Activated naive CD4-positive, alpha-beta T cell treated with anti-CD3 and anti-CD28 coated beads, Interleukin-2, amount 10 ng/mL, durations not matched to agents 7 days and 5 days (primary cell): ENCODE measurements around the gene TTC21A.

ENCODE experiments used
- CTCF ChIA-PET: fragments of 350-600 bp; sonication (Branson Sonifier 250); formaldehyde crosslinking; loops from one replicate; lab custom pipeline; 2021; ENCODE audit warnings: antibody characterized with exemption; lab: Charles Lee
- DNase-seq: peaks from one replicate; pipeline ENCODE4 v3.0.0-alpha.2; 2020
- H3K27ac Mint-ChIP-seq: one replicate; pipeline ENCODE4 v1.8.0; 2021; ENCODE audit warnings: mild to moderate bottlenecking, moderate library complexity, mixed read lengths
- H3K27me3 Mint-ChIP-seq: one replicate; pipeline ENCODE4 v1.8.0; 2021; ENCODE audit warnings: mild to moderate bottlenecking, mixed read lengths
- H3K36me3 Mint-ChIP-seq: one replicate; pipeline ENCODE4 v1.8.0; 2021; ENCODE audit warnings: mixed read lengths
- H3K4me1 Mint-ChIP-seq: one replicate; pipeline ENCODE4 v1.8.0; 2021; ENCODE audit warnings: mixed read lengths
- H3K4me3 Mint-ChIP-seq: one replicate; pipeline ENCODE4 v1.8.0; 2021; ENCODE audit warnings: mild to moderate bottlenecking, moderate library complexity, mixed read lengths
- H3K9me3 Mint-ChIP-seq: one replicate; pipeline ENCODE4 v1.8.0; 2021; ENCODE audit warnings: mixed read lengths

Gene TTC21A

GRCh38 chr3:39149059-39149455 lies 41.6 kb downstream of the TTC21A start:
- Mint-ChIP-seq H3K4me3 (peak overlapping the region; percentile 82), H3K27ac (peak overlapping the region; percentile 97), H3K27me3 (peaks cover 1% of the 10 kb centered on the region), H3K36me3 (peaks cover 54% of the 10 kb centered on the region), H3K4me1 (peaks cover 77% of the 10 kb centered on the region), H3K9me3 (no peaks in the 10 kb centered on the region)
- CTCF ChIA-PET, result interaction anchor here (0.6 to 2.8 kb wide), 8 partner anchors 11 to 143 kb away, joined by 3 to 7 read pairs (median 4); partner anchors contain the start of gene TTC21A
- no peak for DNase-seq

- Mint-ChIP-seq H3K4me1 (peaks cover 79% of the 10 kb centered on the region), H3K27ac (peak overlapping the region; percentile 97), H3K36me3 (peaks cover 49% of the 10 kb centered on the region), H3K27me3 (peaks cover 7% of the 10 kb centered on the region), H3K4me3 (peak overlapping the region; percentile 91), H3K9me3 (no peaks in the 10 kb centered on the region)
- DNase-seq, result no peak
- CTCF ChIA-PET, result interaction anchor here (0.8 to 2.8 kb wide), 7 partner anchors 10 to 143 kb away, joined by 3 to 7 read pairs (median 5); partner anchors contain the start of gene TTC21A
Observed at GRCh38 chr3:39149498-39150147, 42.1 kb downstream of the TTC21A start.

GRCh38 chr3:39150148-39150802 lies 42.8 kb downstream of the TTC21A start:
- CTCF ChIA-PET, result interaction anchor here (1.0 to 1.8 kb wide), 3 partner anchors 25 to 138 kb away, joined by 3 to 12 read pairs (median 3); no protein-coding TSS in a partner anchor
- Mint-ChIP-seq H3K27me3 (peaks cover 7% of the 10 kb centered on the region), H3K27ac (peak overlapping the region; percentile 97), H3K4me3 (peak overlapping the region; percentile 91), H3K36me3 (peaks cover 45% of the 10 kb centered on the region), H3K9me3 (no peaks in the 10 kb centered on the region), H3K4me1 (peaks cover 77% of the 10 kb centered on the region)
- DNase-seq, result no peak

- peaks cover 39% of the 10 kb centered on the region for H3K36me3 Mint-ChIP-seq
- peak; percentile 57 for DNase-seq
- peak overlapping the region; percentile 91 for H3K4me3 Mint-ChIP-seq
- no peaks in the 10 kb centered on the region for H3K9me3 Mint-ChIP-seq
- CTCF ChIA-PET, result interaction anchor here (1.0 to 1.8 kb wide), 3 partner anchors 26 to 137 kb away, joined by 3 to 12 read pairs (median 3); no protein-coding TSS in a partner anchor
- H3K27me3 Mint-ChIP-seq, result peaks cover 13% of the 10 kb centered on the region
- H3K27ac Mint-ChIP-seq, result peak overlapping the region; percentile 87
- H3K4me1 Mint-ChIP-seq, result peaks cover 77% of the 10 kb centered on the region
Observed at GRCh38 chr3:39150803-39151631, 43.5 kb downstream of the TTC21A start.

- Mint-ChIP-seq H3K36me3 (peaks cover 17% of the 10 kb centered on the region), H3K27me3 (peaks cover 33% of the 10 kb centered on the region), H3K4me3 (peak overlapping the region; percentile 69), H3K4me1 (peaks cover 51% of the 10 kb centered on the region), H3K27ac (peak overlapping the region; percentile 82), H3K9me3 (no peaks in the 10 kb centered on the region)
- no peak for DNase-seq
- CTCF ChIA-PET, result no interaction called here
Observed at GRCh38 chr3:39153977-39154279, 46.4 kb downstream of the TTC21A start.

- H3K9me3 Mint-ChIP-seq, result no peaks in the 10 kb centered on the region
- peaks cover 46% of the 10 kb centered on the region for H3K4me1 Mint-ChIP-seq
- peak overlapping the region; percentile 82 for H3K27ac Mint-ChIP-seq
- no peak for DNase-seq
- peaks cover 38% of the 10 kb centered on the region for H3K27me3 Mint-ChIP-seq
- peak overlapping the region; percentile 69 for H3K4me3 Mint-ChIP-seq
- CTCF ChIA-PET, result interaction anchor here (1.6 kb wide), 1 partner anchor 30 kb away, joined by 4 read pairs; no protein-coding TSS in a partner anchor
- H3K36me3 Mint-ChIP-seq, result peaks cover 14% of the 10 kb centered on the region
Observed at GRCh38 chr3:39154280-39155021, 47.0 kb downstream of the TTC21A start.

GRCh38 chr3:39156421-39156820 lies 48.9 kb downstream of the TTC21A start:
- Mint-ChIP-seq H3K9me3 (no peaks in the 10 kb centered on the region), H3K4me1 (peaks cover 26% of the 10 kb centered on the region), H3K36me3 (peaks cover 7% of the 10 kb centered on the region), H3K4me3 (no peak overlapping the region), H3K27me3 (peaks cover 47% of the 10 kb centered on the region), H3K27ac (no peak overlapping the region)
- DNase-seq, result no peak
- CTCF ChIA-PET, result no interaction called here

GRCh38 chr3:39157359-39157758 lies 49.9 kb downstream of the TTC21A start:
- Mint-ChIP-seq H3K4me1 (peaks cover 17% of the 10 kb centered on the region), H3K27ac (no peak overlapping the region), H3K4me3 (no peak overlapping the region), H3K36me3 (peaks cover 3% of the 10 kb centered on the region), H3K27me3 (peaks cover 47% of the 10 kb centered on the region), H3K9me3 (no peaks in the 10 kb centered on the region)
- CTCF ChIA-PET, result interaction anchor here (1.0 kb wide), 1 partner anchor 22 kb away, joined by 3 read pairs; no protein-coding TSS in a partner anchor
- DNase-seq, result no peak

GRCh38 chr3:39158148-39158715 lies 50.8 kb downstream of the TTC21A start:
- Mint-ChIP-seq H3K27ac (no peak overlapping the region), H3K36me3 (no peaks in the 10 kb centered on the region), H3K9me3 (no peaks in the 10 kb centered on the region), H3K4me1 (peaks cover 14% of the 10 kb centered on the region), H3K27me3 (peaks cover 47% of the 10 kb centered on the region), H3K4me3 (no peak overlapping the region)
- no peak for DNase-seq
- CTCF ChIA-PET, result interaction anchor here (0.9 kb wide), 2 partner anchors 14 to 130 kb away, joined by 3 to 4 read pairs; no protein-coding TSS in a partner anchor

GRCh38 chr3:39164414-39164813 lies 56.9 kb downstream of the TTC21A start:
- Mint-ChIP-seq H3K36me3 (no peaks in the 10 kb centered on the region), H3K27ac (no peak overlapping the region), H3K27me3 (peaks cover 20% of the 10 kb centered on the region), H3K4me1 (peaks cover 10% of the 10 kb centered on the region), H3K4me3 (no peak overlapping the region), H3K9me3 (no peaks in the 10 kb centered on the region)
- no peak for DNase-seq
- CTCF ChIA-PET, result interaction anchor here (1.3 kb wide), 1 partner anchor 124 kb away, joined by 3 read pairs; no protein-coding TSS in a partner anchor

- H3K27me3 Mint-ChIP-seq, result peaks cover 11% of the 10 kb centered on the region
- no peak overlapping the region for H3K27ac Mint-ChIP-seq
- peaks cover 10% of the 10 kb centered on the region for H3K4me1 Mint-ChIP-seq
- H3K9me3 Mint-ChIP-seq, result no peaks in the 10 kb centered on the region
- no peaks in the 10 kb centered on the region for H3K36me3 Mint-ChIP-seq
- DNase-seq, result no peak
- CTCF ChIA-PET, result interaction anchor here (1.1 kb wide), 1 partner anchor 24 kb away, joined by 3 read pairs; no protein-coding TSS in a partner anchor
- H3K4me3 Mint-ChIP-seq, result no peak overlapping the region
Observed at GRCh38 chr3:39165518-39165917, 58.0 kb downstream of the TTC21A start.

GRCh38 chr3:39166134-39166710 lies 58.7 kb downstream of the TTC21A start:
- CTCF ChIA-PET, result interaction anchor here (0.7 to 1.1 kb wide), 2 partner anchors 24 to 122 kb away, joined by 3 read pairs; no protein-coding TSS in a partner anchor
- Mint-ChIP-seq H3K27me3 (peaks cover 11% of the 10 kb centered on the region), H3K4me1 (peaks cover 10% of the 10 kb centered on the region), H3K4me3 (no peak overlapping the region), H3K27ac (no peak overlapping the region), H3K9me3 (no peaks in the 10 kb centered on the region), H3K36me3 (no peaks in the 10 kb centered on the region)
- DNase-seq, result no peak
